ENCODE results near the gene KIF6.
A peak's percentile ranks its signal among the peaks of the same experiment; 100 is the strongest.

KIF6 gene

GRCh38 chr6:39319621-39320362 lies 405.4 kb downstream of the KIF6 start:
- no peak for ATAC-seq
- no peak for DNase-seq

- DNase-seq (no peak), ATAC-seq (no peak)
These were observed 408.0 kb downstream of the KIF6 start for GRCh38 chr6:39317256-39317655.

- DNase-seq (no peak), ATAC-seq (no peak)
These were observed 410.9 kb downstream of the KIF6 start, which contains the start of gene KCNK17 for GRCh38 chr6:39314273-39314795. Gene KCNK17, minus strand, starts transcription at chr6:39314419. Its CDS starts 99 bp downstream, at chr6:39314320.

GRCh38 chr6:39313526-39314272 lies 411.5 kb downstream of the KIF6 start:
- ATAC-seq (no peak), DNase-seq (peak; percentile 16)

GRCh38 chr6:39312912-39313525 lies 412.2 kb downstream of the KIF6 start:
- ATAC-seq (no peak), DNase-seq (no peak)

GRCh38 chr6:39310542-39310941 lies 414.7 kb downstream of the KIF6 start:
- ATAC-seq (no peak), DNase-seq (no peak)

GRCh38 chr6:39309942-39310531 lies 415.2 kb downstream of the KIF6 start:
- ATAC-seq: no peak
- DNase-seq: peak; percentile 75

GRCh38 chr6:39307462-39307861 lies 417.7 kb downstream of the KIF6 start:
- no peak for DNase-seq
- ATAC-seq: no peak

- DNase-seq (no peak), ATAC-seq (no peak)
These were observed 420.3 kb downstream of the KIF6 start for GRCh38 chr6:39304951-39305350.

- ATAC-seq (peak; percentile 5), DNase-seq (no peak)
These were observed 421.6 kb downstream of the KIF6 start for GRCh38 chr6:39303425-39304153.

- DNase-seq (peak; percentile 94), ATAC-seq (peak; percentile 94)
These were observed 422.4 kb downstream of the KIF6 start for GRCh38 chr6:39302669-39303424.

- DNase-seq (no peak), ATAC-seq (no peak)
These were observed 423.2 kb downstream of the KIF6 start for GRCh38 chr6:39302011-39302410.

- DNase-seq: no peak
- no peak for ATAC-seq
These were observed 423.6 kb downstream of the KIF6 start for GRCh38 chr6:39301606-39302005.

- DNase-seq (no peak), ATAC-seq (no peak)
These were observed 424.5 kb downstream of the KIF6 start for GRCh38 chr6:39300739-39301138.

GRCh38 chr6:39298061-39298460 lies 427.1 kb downstream of the KIF6 start:
- no peak for ATAC-seq
- no peak for DNase-seq

GRCh38 chr6:39296745-39297640 lies 428.2 kb downstream of the KIF6 start:
- no peak for ATAC-seq
- no peak for DNase-seq

GRCh38 chr6:39295611-39296011 lies 429.6 kb downstream of the KIF6 start:
- DNase-seq: no peak

GRCh38 chr6:39294899-39295298 lies 430.3 kb downstream of the KIF6 start:
- no peak for ATAC-seq
- DNase-seq: no peak

More at GRCh38 chr6:39295611-39296011, 429.6 kb downstream of the KIF6 start:
- ATAC-seq: no peak

- ATAC-seq (no peak), DNase-seq (no peak)
These were observed 431.1 kb downstream of the KIF6 start for GRCh38 chr6:39294133-39294532.

GRCh38 chr6:39292637-39293036 lies 432.6 kb downstream of the KIF6 start:
- no peak for ATAC-seq

More at GRCh38 chr6:39292637-39293036, 432.6 kb downstream of the KIF6 start:
- no peak for DNase-seq
